ENCODE results near the gene FLOT1. TPM values are rescaled to one million over a fixed set of nuclear protein-coding genes. Genes with fewer than 3 reads are reported as not detected.

Gene FLOT1
- total RNA-seq, 2 experiments from 2014 or later: 66.7 to 108 TPM

GRCh38 chr6:30752157-30752927 lies 9.9 kb upstream of the FLOT1 start:
- Histone ChIP-seq H3K4me2 (ENCODE audit: low read length) (no peak overlapping the region), H3K9me2 (ENCODE audit: insufficient read depth, low read length) (no peaks in the 10 kb centered on the region), H3K27ac (ENCODE audit: low read depth, low read length, poor library complexity, severe bottlenecking) (no peak overlapping the region), H3K9me3 (ENCODE audit: low read length) (no peaks in the 10 kb centered on the region), H3K79me2 (ENCODE audit: insufficient read depth, low read depth, low read length) (no peaks in the 10 kb centered on the region), H3K4me3 (ENCODE audit: low read depth, low read length, poor library complexity, severe bottlenecking) (no peak overlapping the region), H2AFZ (ENCODE audit: low read length) (no peak overlapping the region), H3K36me3 (ENCODE audit: insufficient read depth, low read length) (no peaks in the 10 kb centered on the region), H3K4me1 (ENCODE audit: insufficient read depth, low read length, poor library complexity, severe bottlenecking) (no peaks in the 10 kb centered on the region), H4K20me1 (ENCODE audit: insufficient read depth, low read length) (no peaks in the 10 kb centered on the region)
- intact Hi-C loops (cut with micrococcal nuclease; ENCODE audit: unreplicated experiment): no loop called here
- no peak for DNase-seq (ENCODE audit: low spot score)
- POLR2A ChIA-PET: interaction anchor here (0.6 kb wide), 1 partner anchor 179 kb away, joined by 3 read pairs; no protein-coding TSS in a partner anchor
- BruUV-seq (replicated peaks): no TSS peak
- TF ChIP-seq EZH2phosphoT487 (IDR thresholded peaks at IDR 0.05; ENCODE audit: borderline replicate concordance, low read depth, low read length): no peak
- no peak for TF ChIP-seq CTCF (conservative IDR thresholded peaks at IDR 0.05; ENCODE audit: low read length)
- CTCF ChIA-PET (ENCODE audit: unreplicated experiment): no interaction called here

DNA sequence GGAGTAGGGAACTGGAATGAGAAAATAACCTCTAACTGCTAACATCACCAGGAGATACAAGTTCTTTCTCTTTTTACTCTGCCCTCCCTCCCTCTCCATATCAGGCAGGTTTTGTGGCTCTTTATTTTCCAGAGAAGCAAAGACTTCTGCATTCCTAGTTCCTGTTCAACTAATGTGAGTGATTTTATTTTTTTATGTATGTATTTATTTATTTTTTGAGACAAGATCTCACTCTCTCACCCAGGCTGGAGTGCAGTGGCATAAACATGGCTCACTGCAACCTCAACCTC lies 7.8 kb upstream of the FLOT1 start:
- H3K4me2 ChIP-seq (ENCODE audit: low read length): no peak overlapping the region
- POLR2A ChIA-PET: no interaction called here

More for the DNA sequence above, 7.8 kb upstream of the FLOT1 start:
- no peak for DNase-seq (ENCODE audit: low spot score)
- no peaks in the 10 kb centered on the region for H4K20me1 ChIP-seq (ENCODE audit: insufficient read depth, low read length)
- no peak overlapping the region for H2AFZ ChIP-seq (ENCODE audit: low read length)
- no peaks in the 10 kb centered on the region for H3K79me2 ChIP-seq (ENCODE audit: insufficient read depth, low read depth, low read length)
- H3K9me3 ChIP-seq (ENCODE audit: low read length): no peaks in the 10 kb centered on the region
- BruUV-seq (replicated peaks): no TSS peak
- TF ChIP-seq CTCF (conservative IDR thresholded peaks at IDR 0.05; ENCODE audit: low read length) (no peak), EZH2phosphoT487 (IDR thresholded peaks at IDR 0.05; ENCODE audit: borderline replicate concordance, low read depth, low read length) (no peak)
- H3K4me3 ChIP-seq (ENCODE audit: low read depth, low read length, poor library complexity, severe bottlenecking): no peak overlapping the region
- CTCF ChIA-PET (ENCODE audit: unreplicated experiment): no interaction called here
- H3K4me1 ChIP-seq (ENCODE audit: insufficient read depth, low read length, poor library complexity, severe bottlenecking): no peaks in the 10 kb centered on the region
- no peak overlapping the region for H3K27ac ChIP-seq (ENCODE audit: low read depth, low read length, poor library complexity, severe bottlenecking)
- no peaks in the 10 kb centered on the region for H3K9me2 ChIP-seq (ENCODE audit: insufficient read depth, low read length)
- H3K36me3 ChIP-seq (ENCODE audit: insufficient read depth, low read length): no peaks in the 10 kb centered on the region
- intact Hi-C loops (cut with micrococcal nuclease; ENCODE audit: unreplicated experiment): no loop called here
